ENCODE data around the gene FGD5. TPM values are rescaled to one million over a fixed set of nuclear protein-coding genes. Genes with fewer than 3 reads are reported as not detected.

FGD5 gene
- total RNA-seq, 1 donor from 2014 or later: 57.4 TPM

- intact Hi-C loops (cut with DNase I): no loop called here
- ATAC-seq (no peak), DNase-seq (ENCODE audit: low spot score) (peak; percentile 49)
Observed at GRCh38 chr3:14787630-14788029, 31.1 kb upstream of the FGD5 start.

- intact Hi-C loops (cut with DNase I): no loop called here
- no peak for ATAC-seq
- DNase-seq (ENCODE audit: low spot score): no peak
Observed at GRCh38 chr3:14788644-14789043, 30.1 kb upstream of the FGD5 start.

DNA sequence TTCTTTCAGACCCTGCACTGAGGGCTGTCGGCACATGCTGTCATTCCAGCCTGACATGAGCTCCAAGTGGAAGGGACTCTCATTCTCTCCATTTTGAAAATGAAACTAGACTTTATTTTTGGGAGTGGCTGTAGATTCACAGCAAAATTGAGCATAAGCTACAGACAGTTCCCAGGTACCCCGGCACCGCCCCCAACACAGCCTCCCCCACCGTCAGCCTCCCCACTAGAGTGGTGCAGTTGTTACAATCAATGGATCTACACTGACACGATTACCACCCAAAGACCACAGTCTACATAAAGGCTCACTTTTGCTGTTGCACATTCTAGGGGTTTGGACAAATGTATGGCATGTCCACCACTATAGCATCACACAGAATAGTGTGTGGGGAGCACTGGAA, 29.5 kb upstream of the FGD5 start:
- DNase-seq (ENCODE audit: low spot score): peak; percentile 14
- intact Hi-C loops (cut with DNase I): no loop called here
- no peak for ATAC-seq

- DNase-seq (ENCODE audit: low spot score): peak; percentile 23
- no peak for ATAC-seq
- intact Hi-C loops (cut with DNase I): no loop called here
Observed at GRCh38 chr3:14789640-14790285, 29.0 kb upstream of the FGD5 start.

GRCh38 chr3:14791343-14791945, 27.3 kb upstream of the FGD5 start:
- ATAC-seq: peak; percentile 60
- intact Hi-C loops (cut with DNase I): no loop called here

GRCh38 chr3:14792691-14793121, 26.1 kb upstream of the FGD5 start:
- ATAC-seq (peak; percentile 4), DNase-seq (ENCODE audit: low spot score) (peak; percentile 58)
- intact Hi-C loops (cut with DNase I): no loop called here

More at GRCh38 chr3:14791343-14791945, 27.3 kb upstream of the FGD5 start:
- peak; percentile 83 for DNase-seq (ENCODE audit: low spot score)

GRCh38 chr3:14793126-14793857, 25.5 kb upstream of the FGD5 start:
- peak; percentile 76 for DNase-seq (ENCODE audit: low spot score)

DNA sequence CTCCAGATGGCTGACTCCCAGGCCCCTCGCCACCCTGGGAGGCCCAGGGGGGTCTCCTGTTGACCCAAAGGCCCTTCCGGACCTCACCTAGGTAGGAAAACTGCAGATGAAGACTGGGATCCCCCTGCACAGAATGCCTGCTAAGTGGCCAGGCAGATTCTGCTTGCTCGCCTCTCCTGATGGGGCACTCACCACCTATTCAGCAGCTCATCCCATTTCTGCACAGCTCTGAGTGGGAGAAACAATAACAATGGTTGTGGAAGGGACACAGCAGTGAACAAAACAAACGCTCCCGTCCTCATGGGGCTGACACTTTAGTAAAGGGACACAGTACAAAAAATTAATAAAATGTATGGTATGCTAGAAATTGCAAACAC, 24.9 kb upstream of the FGD5 start:
- intact Hi-C loops (cut with DNase I): no loop called here
- ATAC-seq: no peak

More at GRCh38 chr3:14793126-14793857, 25.5 kb upstream of the FGD5 start:
- peak; percentile 91 for ATAC-seq
- intact Hi-C loops (cut with DNase I): no loop called here

GRCh38 chr3:14794435-14794834, 24.3 kb upstream of the FGD5 start:
- ATAC-seq (no peak), DNase-seq (ENCODE audit: low spot score) (peak; percentile 2)
- intact Hi-C loops (cut with DNase I): no loop called here

More for the DNA sequence above, 24.9 kb upstream of the FGD5 start:
- DNase-seq (ENCODE audit: low spot score): no peak

GRCh38 chr3:14795996-14796395, 22.8 kb upstream of the FGD5 start:
- DNase-seq (ENCODE audit: low spot score): peak; percentile 21
- intact Hi-C loops (cut with DNase I): no loop called here
- ATAC-seq: no peak

DNA sequence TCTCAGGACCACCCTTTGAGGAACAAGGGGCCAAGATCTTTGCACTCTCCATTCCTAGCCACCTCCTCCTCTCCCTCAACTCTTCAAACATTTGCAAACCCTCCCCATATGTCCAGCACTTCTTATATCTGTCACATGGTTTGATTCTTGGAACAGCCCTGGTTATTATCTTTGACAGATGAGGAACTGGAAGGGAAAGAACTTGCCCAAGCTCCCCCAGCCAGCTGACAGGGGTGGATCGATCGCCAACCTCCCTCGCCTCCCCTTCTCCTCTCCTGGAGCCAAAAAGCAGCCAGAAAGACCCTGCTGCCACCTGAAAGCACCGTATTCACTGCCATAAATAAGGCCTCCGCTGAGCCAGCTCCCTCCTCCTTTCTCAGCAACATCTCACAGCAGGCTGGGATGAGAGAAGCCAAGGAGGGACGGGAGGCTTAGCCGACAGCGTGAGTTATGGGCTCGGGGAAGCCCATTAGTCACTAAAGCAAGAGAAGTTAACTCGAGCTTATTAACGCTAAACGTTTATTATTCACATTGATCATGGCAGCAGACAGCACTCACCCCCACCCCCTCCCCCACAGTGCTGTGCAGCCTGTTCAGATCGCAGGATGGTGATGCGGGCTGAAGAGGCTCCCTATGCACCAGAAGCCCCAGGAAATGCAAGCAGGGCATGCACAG, 22.2 kb upstream of the FGD5 start:
- DNase-seq (ENCODE audit: low spot score) (peak; percentile 41), ATAC-seq (no peak)
- intact Hi-C loops (cut with DNase I): no loop called here

DNA sequence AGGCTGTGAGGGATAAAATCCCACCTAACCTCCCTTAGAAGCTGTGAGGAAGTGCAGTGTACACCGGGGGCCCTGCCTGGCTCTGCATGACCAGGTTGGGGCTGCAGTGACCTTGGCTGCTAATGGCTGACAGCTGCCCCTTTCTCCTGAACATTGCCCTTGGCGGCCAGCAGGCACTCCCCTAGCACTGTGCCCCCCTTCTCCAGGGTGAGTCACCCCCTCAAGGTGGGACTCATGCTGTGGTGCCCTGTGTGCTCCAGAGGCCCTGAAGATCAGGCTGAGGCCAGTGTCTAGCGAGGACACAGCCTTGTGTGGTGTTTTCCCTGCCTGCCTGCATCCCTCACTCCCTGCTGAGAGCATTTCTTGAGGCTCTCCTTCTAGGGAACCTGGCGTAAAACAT, 21.0 kb upstream of the FGD5 start:
- intact Hi-C loops (cut with DNase I): no loop called here
- no peak for ATAC-seq
- peak; percentile 33 for DNase-seq (ENCODE audit: low spot score)

DNA sequence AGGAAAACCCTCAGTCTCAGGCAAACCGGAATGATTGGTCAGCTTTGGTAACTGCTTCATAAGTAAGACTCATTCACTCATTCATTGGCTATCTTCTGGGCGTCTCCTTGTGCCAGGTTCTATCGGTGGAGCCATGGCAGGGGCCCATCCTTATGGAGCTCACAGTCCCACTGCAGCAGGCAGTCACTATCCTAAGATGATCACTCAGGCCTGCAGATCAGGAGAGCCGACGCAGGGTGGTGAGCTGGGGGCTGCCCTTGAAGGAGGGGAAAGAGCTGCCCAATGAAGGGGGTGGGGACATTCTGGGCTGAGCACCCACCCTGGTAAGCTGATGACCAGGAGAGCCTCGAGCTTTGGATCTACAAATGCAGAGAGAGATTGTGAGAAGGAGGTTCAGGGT, 20.5 kb upstream of the FGD5 start:
- DNase-seq (ENCODE audit: low spot score) (peak; percentile 47), ATAC-seq (no peak)
- intact Hi-C loops (cut with DNase I): no loop called here

DNA sequence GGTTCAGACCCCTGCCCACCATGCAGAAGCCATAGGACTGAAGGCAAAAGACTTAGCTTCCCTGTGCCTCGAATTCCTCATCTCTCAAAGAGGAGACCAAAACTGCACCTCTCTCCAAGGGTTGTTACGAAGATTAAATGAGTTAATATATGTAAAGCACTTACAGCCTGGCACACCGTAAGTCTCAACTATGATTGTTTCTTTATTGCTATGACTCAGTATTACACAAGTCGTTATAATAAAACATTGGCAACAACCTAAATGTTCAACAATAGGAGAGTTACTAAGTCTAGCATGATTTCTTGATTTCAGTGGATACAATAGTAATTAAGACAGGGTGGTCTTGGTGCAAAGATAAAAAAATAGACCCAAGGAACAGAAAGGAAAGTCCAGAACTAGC, 19.6 kb upstream of the FGD5 start:
- intact Hi-C loops (cut with DNase I): no loop called here
- ATAC-seq: no peak
- DNase-seq (ENCODE audit: low spot score): no peak

- intact Hi-C loops (cut with DNase I): no loop called here
- DNase-seq (ENCODE audit: low spot score): peak; percentile 26
Observed at GRCh38 chr3:14801031-14801430, 17.7 kb upstream of the FGD5 start.

GRCh38 chr3:14801668-14802380, 16.9 kb upstream of the FGD5 start:
- intact Hi-C loops (cut with DNase I): no loop called here
- no peak for ATAC-seq
- peak; percentile 48 for DNase-seq (ENCODE audit: low spot score)

More at GRCh38 chr3:14801031-14801430, 17.7 kb upstream of the FGD5 start:
- ATAC-seq: no peak

GRCh38 chr3:14802381-14802731, 16.4 kb upstream of the FGD5 start:
- DNase-seq (ENCODE audit: low spot score) (no peak), ATAC-seq (no peak)
- intact Hi-C loops (cut with DNase I): no loop called here

GRCh38 chr3:14803101-14803980, 15.4 kb upstream of the FGD5 start:
- DNase-seq (ENCODE audit: low spot score) (peak; percentile 42), ATAC-seq (peak; percentile 62)
- intact Hi-C loops (cut with DNase I): no loop called here
